Large intestine (tissue), 3 donors: ENCODE results near the gene HMGCS2. TPM values are rescaled to one million over a fixed set of nuclear protein-coding genes. Genes with fewer than 3 reads are reported as not detected.
"Not testable (repeated sequence)": the region's sequence is repeated elsewhere in the genome, so short reads cannot be mapped to it uniquely, and the experiment has no call there.

Experiments
- DNase-seq, 2 donors: peaks; one replicate each; pipeline versions ENCODE4 v3.0.0 to v3.0.0-alpha.2; 2013
- H3K27ac ChIP-seq: one replicate; pipeline ENCODE4 v1.5.1; 2013; ENCODE audit warnings: low read length
- H3K27me3 ChIP-seq: 2 replicates; pipeline ENCODE4 v1.6.1; 2013; ENCODE audit warnings: low read length; ENCODE audit not compliant: control insufficient read depth, insufficient read depth
- H3K36me3 ChIP-seq: 2 replicates; pipeline ENCODE4 v1.6.1; 2013; ENCODE audit warnings: low read length; ENCODE audit not compliant: control insufficient read depth, insufficient read depth
- H3K4me1 ChIP-seq: one replicate; pipeline ENCODE4 v1.6.1; 2013; ENCODE audit warnings: low read length; ENCODE audit not compliant: control insufficient read depth, insufficient read depth
- H3K4me3 ChIP-seq: one replicate; pipeline ENCODE4 v1.5.1; 2013; ENCODE audit warnings: low read length
- H3K9me3 ChIP-seq: one replicate; pipeline ENCODE4 v1.6.1; 2013; ENCODE audit warnings: mild to moderate bottlenecking, low read depth, low read length, moderate library complexity; ENCODE audit not compliant: control insufficient read depth
- WGBS: methylation state at CpG from one replicate; pipeline ENCODE4 v1.1.5; 2013; ENCODE audit warnings: low lambda C conversion rate; ENCODE audit not compliant: insufficient coverage; 5-methylcytosine and 5-hydroxymethylcytosine counted together
- polyA plus RNA-seq: library from polyadenylated mRNA; unstranded; fragments of 120-200 nt; gene quantifications from one replicate; pipeline ENCODE4 v1.2.1, GENCODE V29; 2013

HMGCS2 gene
- polyA plus RNA-seq, 1 donor = 71.7 TPM

GRCh38 chr1:119794230-119794875 lies 25.6 kb upstream of the HMGCS2 start:
- Histone ChIP-seq H3K27me3 (no peaks in the 10 kb centered on the region), H3K9me3 (no peaks in the 10 kb centered on the region), H3K27ac (peak overlapping the region; percentile 30), H3K4me3 (no peak overlapping the region), H3K4me1 (peaks cover 55% of the 10 kb centered on the region), H3K36me3 (no peaks in the 10 kb centered on the region)
- WGBS = no CpG with 5 or more reads among the region's 8 CpGs
- no peak for DNase-seq

DNA sequence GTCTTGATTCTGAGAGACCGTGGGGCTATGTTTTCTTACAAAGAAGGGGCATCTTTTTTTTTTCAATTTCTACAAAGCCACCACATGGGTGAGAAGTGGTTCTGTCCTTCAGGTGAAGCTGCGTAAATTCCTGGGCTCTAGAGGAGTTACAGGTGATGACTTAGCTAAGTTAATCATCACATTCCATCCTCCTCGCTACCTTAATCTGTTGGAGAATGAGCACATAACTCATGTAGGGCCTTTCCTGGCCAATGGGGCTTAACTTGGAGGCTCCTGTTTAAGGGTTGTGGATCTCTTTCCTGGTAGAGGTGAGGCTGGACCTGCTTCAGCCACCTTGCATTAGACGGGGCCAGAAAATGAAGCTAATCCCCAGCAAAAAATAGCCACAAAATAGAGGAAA lies 22.7 kb upstream of the HMGCS2 start:
- H3K4me1 ChIP-seq = peaks cover 57% of the 10 kb centered on the region

DNA sequence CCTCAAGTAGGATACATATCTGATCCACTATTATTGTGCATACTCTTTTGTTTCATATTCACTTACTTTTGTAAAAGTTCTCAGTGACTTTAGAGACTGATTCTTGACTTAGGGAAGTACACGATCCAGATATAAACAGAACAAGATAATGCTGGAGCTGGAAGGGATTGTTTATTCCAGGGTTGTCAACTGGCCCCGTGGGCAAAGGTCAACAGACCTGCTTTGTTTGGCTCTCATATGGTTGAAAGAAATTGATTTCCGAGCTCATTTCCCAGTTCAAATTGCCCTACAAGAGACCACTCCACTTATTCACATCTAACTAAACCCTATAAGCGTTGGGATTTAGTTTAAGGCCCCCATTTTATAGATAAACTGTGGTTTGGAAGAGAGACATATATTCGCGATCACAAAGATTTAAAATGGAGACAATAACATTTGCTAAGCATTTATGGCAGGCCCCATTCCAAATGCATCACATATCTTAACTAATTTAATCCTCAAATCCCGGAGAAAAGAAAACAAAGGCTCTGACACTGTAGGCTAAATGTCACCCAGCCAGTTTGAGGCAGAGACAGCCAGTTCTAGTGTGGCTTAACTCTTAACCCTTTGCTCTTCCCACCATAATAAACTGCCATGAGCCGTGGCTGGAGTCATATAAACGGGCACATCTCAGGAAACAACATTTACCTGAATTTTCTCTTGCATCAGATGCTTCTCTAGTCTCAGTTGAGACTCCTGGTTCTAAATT lies 21.9 kb upstream of the HMGCS2 start:
- Histone ChIP-seq H3K4me1 (peaks cover 60% of the 10 kb centered on the region), H3K36me3 (no peaks in the 10 kb centered on the region), H3K4me3 (no peak overlapping the region), H3K27me3 (no peaks in the 10 kb centered on the region), H3K9me3 (no peaks in the 10 kb centered on the region), H3K27ac (peak overlapping the region; percentile 76)
- 0% methylated on average over 1 of the region's 9 CpGs for WGBS
- DNase-seq = peak in 1 of 2 donors; percentile 82

More for the DNA sequence above, 22.7 kb upstream of the HMGCS2 start:
- no peaks in the 10 kb centered on the region for H3K36me3 ChIP-seq
- H3K27ac ChIP-seq = peak overlapping the region; percentile 76
- no CpG with 5 or more reads among the region's 4 CpGs for WGBS
- no peak overlapping the region for H3K4me3 ChIP-seq
- DNase-seq = peak; percentile 43 to 70
- H3K9me3 ChIP-seq = no peaks in the 10 kb centered on the region
- no peaks in the 10 kb centered on the region for H3K27me3 ChIP-seq

DNA sequence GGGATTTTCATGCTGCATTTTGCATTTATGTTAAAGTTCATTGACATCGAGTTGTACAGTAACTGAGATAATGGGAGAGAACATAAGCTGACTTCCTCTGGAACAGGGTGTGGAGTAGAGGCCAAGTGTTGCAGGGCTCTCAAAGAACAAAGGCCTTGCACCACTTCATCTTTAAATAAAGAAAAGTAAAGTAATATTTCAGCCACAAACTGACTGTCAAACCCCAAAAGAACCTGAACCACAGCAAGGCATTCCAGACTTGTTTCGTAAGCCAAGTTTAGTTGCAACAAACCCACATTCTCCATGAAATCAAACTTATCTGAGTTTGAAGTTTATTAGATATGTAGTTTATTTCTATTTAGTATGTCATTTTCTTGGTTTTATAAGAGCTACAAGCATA lies 19.1 kb upstream of the HMGCS2 start:
- peaks cover 67% of the 10 kb centered on the region for H3K4me1 ChIP-seq
- DNase-seq = peak; percentile 56 to 79
- H3K4me3 ChIP-seq = no peak overlapping the region
- no CpG with 5 or more reads among the region's 2 CpGs for WGBS
- H3K9me3 ChIP-seq = no peaks in the 10 kb centered on the region
- H3K27me3 ChIP-seq = no peaks in the 10 kb centered on the region
- no peaks in the 10 kb centered on the region for H3K36me3 ChIP-seq
- H3K27ac ChIP-seq = peak overlapping the region; percentile 72

GRCh38 chr1:119786473-119787050 lies 17.9 kb upstream of the HMGCS2 start:
- DNase-seq = peak in 1 of 2 donors; percentile 71
- not testable (repeated sequence) for H3K9me3 ChIP-seq, H3K4me3 ChIP-seq, H3K27me3 ChIP-seq, H3K36me3 ChIP-seq
- H3K27ac ChIP-seq = peak overlapping the region; percentile 75
- WGBS = no CpG with 5 or more reads among the region's 4 CpGs
- peaks cover 68% of the 10 kb centered on the region for H3K4me1 ChIP-seq

GRCh38 chr1:119786046-119786445 lies 17.3 kb upstream of the HMGCS2 start:
- Histone ChIP-seq H3K4me1 (peaks cover 65% of the 10 kb centered on the region), H3K27ac (peak overlapping the region; percentile 75)
- not testable (repeated sequence) for H3K36me3 ChIP-seq, H3K4me3 ChIP-seq, H3K9me3 ChIP-seq, H3K27me3 ChIP-seq
- WGBS = no CpG with 5 or more reads among the region's 7 CpGs
- peak in 1 of 2 donors; percentile 35 for DNase-seq

GRCh38 chr1:119784191-119784781 lies 15.6 kb upstream of the HMGCS2 start:
- H3K27me3 ChIP-seq = no peaks in the 10 kb centered on the region
- peak; percentile 43 to 67 for DNase-seq
- peaks cover 61% of the 10 kb centered on the region for H3K4me1 ChIP-seq
- H3K36me3 ChIP-seq = no peaks in the 10 kb centered on the region
- H3K27ac ChIP-seq = peak overlapping the region; percentile 75
- H3K9me3 ChIP-seq = no peaks in the 10 kb centered on the region
- no peak overlapping the region for H3K4me3 ChIP-seq
- 20% methylated on average over 1 of the region's 3 CpGs for WGBS

DNA sequence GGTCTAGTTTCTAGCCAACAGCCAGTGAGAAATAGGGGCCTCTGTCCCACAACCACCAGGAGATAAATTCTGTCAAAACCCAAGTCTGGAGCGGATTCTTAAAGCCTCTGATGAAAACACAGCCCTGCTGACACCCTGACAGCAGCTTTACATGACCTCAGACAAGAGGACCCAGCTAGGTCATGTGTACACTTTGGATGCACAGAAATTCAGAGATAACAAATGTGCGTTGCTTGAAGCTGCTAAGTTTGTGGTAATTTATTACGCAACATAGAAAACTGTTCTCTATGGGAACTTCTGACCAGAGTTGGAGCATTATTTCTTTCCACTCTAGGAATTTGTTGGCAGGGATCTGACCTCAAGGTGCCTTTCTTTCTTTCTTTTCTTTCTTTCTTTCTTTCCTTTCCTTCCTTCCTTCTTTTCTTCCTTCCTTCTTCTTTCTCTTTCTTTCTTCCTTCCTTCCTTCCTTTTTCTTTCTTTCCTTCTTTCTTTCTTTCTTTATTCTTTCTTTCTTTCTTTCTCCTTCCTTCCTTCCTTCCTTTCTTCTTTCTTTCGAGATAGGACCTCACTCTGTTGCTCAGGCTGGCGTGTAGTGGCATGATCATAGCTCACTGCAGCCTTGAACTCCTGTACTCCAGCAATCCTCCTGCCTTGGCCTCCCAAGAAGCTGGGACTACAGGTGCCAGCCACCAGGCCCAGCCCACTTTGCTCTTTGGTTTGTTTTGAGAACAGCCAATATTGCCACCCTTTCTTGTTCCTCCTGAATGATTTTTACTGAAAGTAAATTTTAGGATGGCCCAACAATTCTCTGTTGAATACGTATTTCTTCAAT lies 14.9 kb upstream of the HMGCS2 start:
- Histone ChIP-seq H3K27ac (peak overlapping the region; percentile 75), H3K36me3 (no peaks in the 10 kb centered on the region), H3K4me1 (peaks cover 62% of the 10 kb centered on the region), H3K9me3 (no peaks in the 10 kb centered on the region), H3K27me3 (no peaks in the 10 kb centered on the region), H3K4me3 (no peak overlapping the region)
- DNase-seq = peak; percentile 61 to 73
- 90% methylated on average over 2 of the region's 6 CpGs for WGBS

GRCh38 chr1:119782631-119783325 lies 14.1 kb upstream of the HMGCS2 start:
- H3K27me3 ChIP-seq = no peaks in the 10 kb centered on the region
- peak; percentile 40 to 68 for DNase-seq
- no peak overlapping the region for H3K4me3 ChIP-seq
- H3K9me3 ChIP-seq = no peaks in the 10 kb centered on the region
- WGBS = 40% methylated on average over 2 of the region's 7 CpGs
- H3K36me3 ChIP-seq = no peaks in the 10 kb centered on the region
- H3K27ac ChIP-seq = peak overlapping the region; percentile 75
- H3K4me1 ChIP-seq = peaks cover 56% of the 10 kb centered on the region
